HG02870 (cell line): ENCODE results near the gene PDE6G.
"Not testable (repeated sequence)": the region's sequence is repeated elsewhere in the genome, so short reads cannot be mapped to it uniquely, and the experiment has no call there.

Experiments
- ATAC-seq: cut with Tn5 transposase; IDR thresholded peaks from one replicate; pipeline ENCODE4 v1.9.1; 2021; ENCODE audit warnings: mild to moderate bottlenecking, moderate library complexity; ENCODE audit not compliant: unreplicated experiment

The PDE6G gene

GRCh38 chr17:81635973-81636504 lies 20.3 kb downstream of the PDE6G start:
- ATAC-seq = no peak

- no peak for ATAC-seq
These were observed 20.9 kb downstream of the PDE6G start for GRCh38 chr17:81635431-81635830.

- no peak for ATAC-seq
These were observed 24.9 kb downstream of the PDE6G start for GRCh38 chr17:81631482-81631881.

DNA sequence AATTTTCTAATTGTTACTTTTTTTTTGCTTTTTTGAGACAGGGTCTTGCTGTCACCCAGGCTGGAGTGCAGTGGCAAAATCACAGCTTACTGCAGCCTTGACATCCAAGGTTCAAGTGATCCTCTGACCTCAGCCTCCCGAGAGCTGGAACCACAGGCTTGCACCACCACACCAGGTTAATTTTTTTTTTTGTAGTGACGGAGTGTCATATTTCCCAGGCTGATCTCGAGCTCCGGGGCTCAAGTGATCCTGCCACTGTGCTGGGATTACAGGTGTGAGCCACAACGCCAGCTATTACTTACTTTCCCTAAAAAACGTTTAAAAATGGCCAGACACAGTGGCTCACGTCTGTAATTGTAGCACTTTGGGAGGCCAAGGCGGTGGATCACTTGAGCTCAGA lies 26.1 kb downstream of the PDE6G start:
- ATAC-seq = no peak

GRCh38 chr17:81621494-81622130 lies 34.7 kb downstream of the PDE6G start:
- no peak for ATAC-seq

- ATAC-seq = not testable (repeated sequence)
These were observed 38.0 kb downstream of the PDE6G start for GRCh38 chr17:81618307-81618706.

GRCh38 chr17:81616877-81617276 lies 39.5 kb downstream of the PDE6G start:
- no peak for ATAC-seq

DNA sequence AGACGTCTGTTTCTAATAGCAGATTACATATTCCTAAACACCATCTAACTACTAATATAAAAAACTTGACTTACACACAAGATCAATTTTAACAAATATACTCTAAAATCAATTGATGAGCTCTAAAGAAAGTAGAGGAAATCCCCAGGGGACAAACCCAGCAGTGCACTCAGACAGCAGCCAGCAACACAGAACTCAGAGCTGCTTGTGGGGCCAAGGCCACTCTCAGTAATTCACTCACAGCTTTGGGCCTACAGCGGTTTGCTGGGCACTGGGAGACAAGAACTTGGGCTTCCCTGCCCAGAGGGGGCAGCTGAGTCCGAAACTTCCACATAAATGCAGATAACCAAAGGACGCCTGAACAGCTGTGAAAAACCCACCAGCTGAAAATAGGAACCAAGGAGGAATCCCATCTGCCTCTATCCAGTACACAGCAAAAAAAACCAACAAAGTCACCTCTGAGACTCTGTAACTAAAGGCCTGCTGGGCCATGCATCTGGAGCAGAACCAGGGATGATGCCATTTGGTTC lies 40.9 kb downstream of the PDE6G start:
- no peak for ATAC-seq

- no peak for ATAC-seq
These were observed 44.0 kb downstream of the PDE6G start for GRCh38 chr17:81612172-81612970.

- ATAC-seq = no peak
These were observed 46.6 kb downstream of the PDE6G start for GRCh38 chr17:81609541-81610311.

DNA sequence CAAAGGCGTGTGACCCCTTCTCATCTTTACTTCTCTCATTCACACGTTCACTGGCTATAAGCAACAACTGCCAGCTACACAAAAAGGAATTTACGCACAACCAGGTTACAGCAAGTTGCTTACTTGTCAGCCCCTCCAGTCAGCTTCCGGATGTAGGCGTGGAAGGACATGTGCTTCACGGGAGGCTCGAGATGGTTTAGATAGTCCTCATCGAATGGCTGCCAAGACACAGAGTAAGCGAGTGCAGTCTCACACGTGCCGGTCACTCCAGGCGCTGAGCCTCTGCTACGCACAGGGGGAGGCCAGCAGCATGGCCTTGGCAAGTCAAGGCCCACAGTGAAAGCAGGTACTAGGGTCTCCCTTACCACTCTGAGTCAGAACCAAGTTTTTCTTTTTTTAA lies 47.7 kb downstream of the PDE6G start:
- no peak for ATAC-seq

- ATAC-seq = no peak
These were observed 48.3 kb downstream of the PDE6G start for GRCh38 chr17:81608082-81608481.

DNA sequence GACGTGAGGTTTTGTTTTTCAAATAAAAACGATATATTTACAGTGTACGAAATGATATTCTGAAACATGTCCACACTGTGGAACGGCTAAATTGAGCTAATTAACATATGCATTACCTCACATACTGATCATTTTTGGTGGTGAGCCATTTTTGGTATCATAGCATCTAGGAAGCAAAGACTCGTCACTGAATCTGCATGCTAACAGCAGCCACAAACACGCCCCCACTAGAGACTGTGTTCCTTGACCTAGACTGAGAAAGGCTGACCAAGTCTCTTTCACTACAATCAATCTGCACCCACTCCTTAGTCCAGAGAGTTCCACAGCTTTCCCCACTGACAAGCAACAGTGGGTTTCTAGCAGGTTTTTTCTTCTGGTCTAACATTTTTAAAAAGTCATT lies 48.9 kb downstream of the PDE6G start:
- ATAC-seq = no peak

DNA sequence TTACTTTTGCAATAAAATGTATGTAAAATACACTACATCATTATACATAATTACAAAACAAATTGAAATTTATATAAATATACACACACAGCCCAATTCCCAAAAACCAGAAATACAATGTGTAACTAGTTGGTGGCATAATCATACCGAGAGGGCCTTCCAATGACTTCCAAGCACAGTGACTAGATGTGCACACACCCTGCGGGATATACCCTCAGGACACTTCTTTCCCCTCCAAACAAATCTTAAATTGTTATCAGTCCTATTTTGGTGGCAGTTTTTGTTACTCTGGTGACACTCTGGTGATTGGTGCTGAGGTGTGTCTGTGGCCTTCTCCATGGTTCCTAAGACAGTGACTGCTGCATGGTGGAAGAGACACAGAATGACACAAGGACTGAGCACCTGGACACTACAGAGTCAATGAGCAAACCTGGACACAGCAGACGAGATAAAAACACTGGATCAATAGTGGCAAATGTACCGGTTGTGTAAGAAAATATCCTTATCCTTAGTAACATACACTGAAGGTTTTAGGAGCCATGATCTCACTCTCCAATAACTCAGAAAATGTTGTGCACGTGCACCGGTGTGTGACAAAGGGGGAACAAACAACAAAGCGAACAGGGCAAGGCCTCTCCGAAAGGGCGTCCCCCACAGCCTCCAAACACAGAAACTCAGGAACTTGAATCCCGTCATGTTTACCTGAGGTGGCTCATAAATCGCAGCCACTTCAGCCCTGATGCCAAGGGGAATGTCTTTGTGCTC lies 52.3 kb downstream of the PDE6G start:
- no peak for ATAC-seq

- ATAC-seq = no peak
These were observed 54.7 kb downstream of the PDE6G start for GRCh38 chr17:81601525-81602120.
